Lung (tissue), 12 donors: Measurements from ENCODE around the gene SMIM14. TPM values are rescaled to one million over a fixed set of nuclear protein-coding genes. Genes with fewer than 3 reads are reported as not detected.

ENCODE experiments used
- ATAC-seq: fragments of 200-7000 bp; cut with Tn5 transposase; one replicate; pipeline ENCODE4 v1.9.1; 2020; ENCODE audit warnings: moderate number of reproducible peaks; ENCODE audit not compliant: insufficient read depth, low FRiP score
- DNase-seq, 3 donors: peaks; one replicate each; pipeline ENCODE4 v3.0.0-alpha.2; 2013 to 2017
- H3K27ac ChIP-seq, 2 donors: one replicate each; pipeline ENCODE4 v1.5.1; 2013; ENCODE audit warnings: mild to moderate bottlenecking in 2 of 2, moderate library complexity in 2 of 2, control low read depth in 1 of 2, inconsistent platforms in 1 of 2, low read depth in 1 of 2, low read length in 1 of 2
- H3K27me3 ChIP-seq, 3 donors: one replicate each; pipeline ENCODE4 v1.5.1; 2013; ENCODE audit warnings: low read length in 2 of 3; ENCODE audit not compliant: control insufficient read depth in 3 of 3, insufficient read depth in 3 of 3
- H3K36me3 ChIP-seq, 4 donors: one replicate each; pipeline ENCODE4 v1.5.1; 2013; ENCODE audit warnings: low read length in 4 of 4, mild to moderate bottlenecking in 1 of 4, moderate library complexity in 1 of 4; ENCODE audit not compliant: control insufficient read depth in 4 of 4, insufficient read depth in 4 of 4
- H3K4me1 ChIP-seq, 5 donors: one replicate each; pipeline ENCODE4 v1.5.1; 2013; ENCODE audit warnings: low read length in 5 of 5, mild to moderate bottlenecking in 2 of 5, moderate library complexity in 1 of 5; ENCODE audit not compliant: control insufficient read depth in 5 of 5, insufficient read depth in 5 of 5
- H3K4me3 ChIP-seq: one replicate; pipeline ENCODE4 v1.5.1; 2013; ENCODE audit warnings: mild to moderate bottlenecking, control low read depth, moderate library complexity
- H3K9ac ChIP-seq, 2 donors: one replicate each; pipeline ENCODE4 v1.5.1; 2013; ENCODE audit warnings: low read length in 2 of 2, control low read depth in 1 of 2; ENCODE audit not compliant: insufficient read depth in 1 of 2
- H3K9me3 ChIP-seq, 4 donors: one replicate each; pipeline ENCODE4 v1.5.1; 2013; ENCODE audit warnings: low read length in 3 of 4, mild to moderate bottlenecking in 1 of 4, moderate library complexity in 1 of 4; ENCODE audit not compliant: control insufficient read depth in 4 of 4, insufficient read depth in 3 of 4
- CTCF ChIP-seq: IDR thresholded peaks from 2 replicates; pipeline ENCODE4 v1.5.1; 2012; ENCODE audit warnings: mild to moderate bottlenecking; ENCODE audit errors: control extremely low read depth, extremely low read depth
- WGBS, 2 donors: extraction: QIAGEN DNeasy Blood & Tissue Kit; methylation state at CpG; one replicate each; pipeline ENCODE4 v1.1.7; 2013; 5-methylcytosine and 5-hydroxymethylcytosine counted together
- polyA plus RNA-seq, 2 donors: library from polyadenylated mRNA; stranded (reverse); fragments of 200-250 nt; gene quantifications; one replicate each; pipeline ENCODE4 v1.2.1, GENCODE V29; 2013
- total RNA-seq, 2 donors: library from RNA; depleted of rRNA in 1 of 2; stranded (reverse); fragments of >200 nt in 1 of 2; gene quantifications; one replicate each; pipeline ENCODE4 v1.2.1, GENCODE V29; 2014 to 2021
- donor health status: control.
- donor health status: control.
- donor health status: Bipolar disorder and iron deficiency.
- donor health status: healthy.
- donor health status: DM: yes; HTN: yes; CAD: no.

The SMIM14 gene
- total and polyA plus RNA-seq, 4 donors: 23.4 to 52.1 (median 33.7) TPM

DNA sequence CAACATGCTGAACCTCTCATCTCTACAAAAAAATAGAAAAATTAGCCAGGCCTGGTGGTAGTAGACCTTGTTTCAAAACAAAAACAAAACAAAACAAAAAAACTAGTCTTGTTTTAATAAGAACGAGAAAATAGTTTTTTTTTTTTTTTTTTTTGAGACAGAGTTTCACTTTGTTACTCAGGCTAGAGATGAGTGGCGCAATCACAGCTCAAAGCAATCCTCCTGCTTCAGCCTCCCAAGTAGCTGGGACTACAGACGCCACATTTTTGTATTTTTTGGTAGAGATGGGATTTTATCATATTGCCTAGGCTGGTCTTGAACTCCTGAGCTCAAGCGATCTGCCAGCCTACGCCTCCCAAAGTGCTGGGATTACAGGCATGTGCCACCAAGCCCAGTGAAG lies 63.7 kb downstream of the SMIM14 start:
- peaks cover 0 to 4% (median 3%) of the 10 kb centered on the region in 4 donors for H3K36me3 ChIP-seq
- H3K4me1 ChIP-seq: peaks cover 0 to 2% (median 0%) of the 10 kb centered on the region in 5 donors
- H3K9ac ChIP-seq: no peak overlapping the region
- no peak for ATAC-seq
- H3K27me3 ChIP-seq: no peaks in the 10 kb centered on the region
- H3K9me3 ChIP-seq: no peaks in the 10 kb centered on the region
- H3K27ac ChIP-seq: no peak overlapping the region
- 94 to 95% methylated on average over 5 of the region's 5 CpGs for WGBS, 2 donors
- no peak for DNase-seq
- no peak overlapping the region for H3K4me3 ChIP-seq
- TF ChIP-seq CTCF: no peak

GRCh38 chr4:39571504-39571903 lies 67.2 kb downstream of the SMIM14 start:
- no peak for DNase-seq
- Histone ChIP-seq H3K27me3 (no peaks in the 10 kb centered on the region), H3K27ac (no peak overlapping the region), H3K9ac (no peak overlapping the region), H3K4me1 (peaks cover 0 to 4% (median 0%) of the 10 kb centered on the region in 5 donors), H3K36me3 (peaks cover 0 to 4% (median under 1%) of the 10 kb centered on the region in 4 donors), H3K9me3 (no peaks in the 10 kb centered on the region), H3K4me3 (no peak overlapping the region)
- no peak for ATAC-seq
- 88 to 92% methylated on average over 6 of the region's 6 CpGs for WGBS, 2 donors
- no peak for TF ChIP-seq CTCF

DNA sequence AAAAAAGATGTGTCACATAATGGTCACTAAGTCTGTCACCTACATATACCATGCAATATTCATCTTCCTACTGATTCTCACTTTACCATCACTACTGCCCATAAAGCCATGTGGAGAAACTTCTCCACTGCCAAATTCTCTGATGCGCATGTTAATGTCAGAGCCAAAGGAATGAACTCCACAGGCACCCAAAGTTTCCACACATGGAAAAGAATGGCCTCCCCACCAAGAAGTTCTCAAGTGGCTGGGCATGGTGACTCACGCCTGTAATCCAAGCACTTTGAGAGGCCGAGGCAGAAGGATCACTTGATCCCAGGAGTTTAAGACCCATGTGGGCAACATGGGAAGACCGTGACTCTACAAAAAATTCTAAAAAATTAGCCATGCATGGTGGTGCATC lies 67.6 kb downstream of the SMIM14 start:
- no peak for ATAC-seq
- Histone ChIP-seq H3K27ac (no peak overlapping the region), H3K4me1 (peaks cover 0 to 4% (median 0%) of the 10 kb centered on the region in 5 donors), H3K4me3 (no peak overlapping the region), H3K36me3 (peaks cover 0 to 4% (median 2%) of the 10 kb centered on the region in 4 donors), H3K27me3 (no peaks in the 10 kb centered on the region), H3K9ac (no peak overlapping the region), H3K9me3 (peaks cover 0 to 2% (median 0%) of the 10 kb centered on the region in 4 donors)
- no peak for TF ChIP-seq CTCF
- WGBS, 2 donors: 96 to 98% methylated on average over 4 of the region's 4 CpGs
- DNase-seq: no peak

GRCh38 chr4:39569209-39569608 lies 69.5 kb downstream of the SMIM14 start:
- H3K36me3 ChIP-seq: peaks cover 4 to 6% (median 6%) of the 10 kb centered on the region in 4 donors
- 92% methylated on average over 4 of the region's 4 CpGs for WGBS, 2 donors
- peaks cover 0 to 4% (median 0%) of the 10 kb centered on the region in 5 donors for H3K4me1 ChIP-seq
- ATAC-seq: no peak
- H3K4me3 ChIP-seq: no peak overlapping the region
- no peak for DNase-seq
- H3K27me3 ChIP-seq: no peaks in the 10 kb centered on the region
- H3K27ac ChIP-seq: no peak overlapping the region
- H3K9me3 ChIP-seq: peaks cover 0 to 4% (median 0%) of the 10 kb centered on the region in 4 donors
- no peak for TF ChIP-seq CTCF
- H3K9ac ChIP-seq: no peak overlapping the region
